HG02973 (cell line): ENCODE data around the gene FKBP5.
"Not testable (repeated sequence)": the region's sequence is repeated elsewhere in the genome, so short reads cannot be mapped to it uniquely, and the experiment has no call there.

ENCODE experiments used
- ATAC-seq: cut with Tn5 transposase; IDR thresholded peaks from one replicate; pipeline ENCODE4 v1.9.1; 2021; ENCODE audit warnings: moderate library complexity; ENCODE audit not compliant: unreplicated experiment

Gene FKBP5

DNA sequence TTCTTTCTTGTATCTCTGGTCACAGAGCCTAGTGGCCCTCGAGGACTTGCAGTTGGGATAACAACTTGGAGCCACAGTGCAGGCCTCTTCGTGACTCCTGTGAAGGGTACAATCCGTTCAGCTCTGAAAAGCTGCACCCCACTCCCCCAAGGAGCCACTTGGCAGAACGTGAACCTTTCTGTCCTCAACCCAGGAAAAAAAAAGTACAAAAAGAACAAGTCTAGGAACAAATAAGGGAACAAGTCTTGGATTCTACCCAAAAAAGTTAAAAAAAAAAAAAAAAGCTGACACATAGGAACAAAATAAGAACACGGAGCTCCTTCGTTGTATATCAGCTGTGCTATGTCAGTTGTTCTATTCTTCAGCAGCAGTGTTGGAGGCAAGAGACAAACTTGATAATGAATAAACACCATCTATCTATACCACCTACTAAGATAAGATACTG lies 98.1 kb downstream of the FKBP5 start:
- ATAC-seq = no peak

DNA sequence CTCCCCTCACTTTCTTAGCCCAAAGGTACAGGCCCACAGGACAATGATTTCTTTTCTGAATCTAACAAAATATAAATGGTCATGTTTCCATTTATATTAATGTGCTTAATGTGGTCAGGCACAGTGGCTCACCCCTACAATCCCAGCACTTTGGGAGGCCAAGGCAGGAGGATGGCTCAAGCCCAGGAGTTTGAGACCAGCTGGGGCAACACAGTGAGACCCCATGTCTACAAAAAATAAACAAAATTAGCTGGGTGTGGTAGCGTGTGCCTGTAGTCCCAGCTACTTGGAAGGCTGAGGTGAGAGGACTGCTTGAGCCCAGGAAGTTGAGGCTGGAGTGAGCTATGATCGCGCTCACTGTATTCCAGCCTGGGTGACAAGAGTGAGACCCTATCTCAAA lies 98.8 kb downstream of the FKBP5 start:
- no peak for ATAC-seq

DNA sequence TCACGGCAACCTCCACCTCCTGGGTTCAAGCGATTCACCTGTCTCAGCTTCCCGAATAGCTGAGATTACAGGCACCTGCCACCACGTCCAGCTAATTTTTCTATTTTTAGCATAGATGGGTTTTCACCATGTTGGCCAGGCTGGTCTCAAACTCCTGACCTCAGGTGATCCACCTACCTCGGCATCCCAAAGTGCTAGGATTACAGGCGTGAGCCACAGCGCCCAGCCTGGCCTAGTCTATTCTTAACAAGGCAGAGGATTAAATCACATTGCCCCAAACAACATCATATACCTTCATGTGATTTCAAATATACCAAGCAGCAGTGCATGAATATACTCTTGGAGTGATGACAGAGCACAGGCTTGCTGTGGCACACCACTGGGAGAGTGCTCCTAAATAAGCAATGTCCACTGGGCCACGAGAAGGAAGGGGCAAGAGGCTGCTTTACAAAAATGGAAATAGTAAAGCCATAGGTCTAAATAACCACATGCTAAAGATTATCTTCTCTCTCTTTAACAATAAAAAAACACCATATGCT lies 99.4 kb downstream of the FKBP5 start:
- ATAC-seq = no peak

- ATAC-seq = no peak
These were observed 101.5 kb downstream of the FKBP5 start for GRCh38 chr6:35587167-35587566.

DNA sequence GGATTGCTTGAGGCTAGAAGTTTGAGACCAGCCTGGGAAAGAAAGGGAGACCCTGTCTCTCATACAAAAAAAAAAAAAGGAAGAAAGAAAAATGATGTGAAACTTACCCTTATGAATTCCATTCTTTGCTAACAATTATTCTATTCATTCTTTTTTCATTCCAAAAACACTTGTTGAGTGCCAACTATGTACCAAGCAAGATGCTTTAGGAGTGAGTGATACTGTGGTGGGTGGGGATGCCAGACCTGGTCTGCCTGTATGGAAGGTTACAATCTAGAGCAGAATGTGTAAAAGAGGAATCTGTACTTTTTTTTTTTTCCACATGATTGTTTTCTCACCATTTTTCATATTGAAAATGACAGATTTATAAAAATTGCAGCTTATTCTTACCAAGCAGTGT lies 102.2 kb downstream of the FKBP5 start:
- ATAC-seq = no peak

DNA sequence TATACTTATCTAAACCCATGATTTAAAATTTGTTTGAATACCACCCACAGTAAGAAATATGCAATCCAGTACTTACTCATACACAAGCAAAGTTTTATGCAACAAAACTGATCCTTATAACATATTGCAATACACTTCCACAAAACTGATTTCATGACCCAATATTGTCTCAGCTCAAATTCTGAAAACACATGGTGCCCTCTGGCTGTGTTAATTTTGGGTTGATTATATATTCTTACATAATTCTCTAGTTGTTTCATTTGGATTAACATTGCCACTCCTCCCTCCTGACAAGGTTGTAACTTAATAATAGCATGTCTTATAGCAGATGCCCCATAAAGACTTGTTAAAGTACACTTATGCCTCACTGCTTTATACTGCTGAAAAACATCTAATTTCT lies 103.1 kb downstream of the FKBP5 start:
- ATAC-seq = no peak

DNA sequence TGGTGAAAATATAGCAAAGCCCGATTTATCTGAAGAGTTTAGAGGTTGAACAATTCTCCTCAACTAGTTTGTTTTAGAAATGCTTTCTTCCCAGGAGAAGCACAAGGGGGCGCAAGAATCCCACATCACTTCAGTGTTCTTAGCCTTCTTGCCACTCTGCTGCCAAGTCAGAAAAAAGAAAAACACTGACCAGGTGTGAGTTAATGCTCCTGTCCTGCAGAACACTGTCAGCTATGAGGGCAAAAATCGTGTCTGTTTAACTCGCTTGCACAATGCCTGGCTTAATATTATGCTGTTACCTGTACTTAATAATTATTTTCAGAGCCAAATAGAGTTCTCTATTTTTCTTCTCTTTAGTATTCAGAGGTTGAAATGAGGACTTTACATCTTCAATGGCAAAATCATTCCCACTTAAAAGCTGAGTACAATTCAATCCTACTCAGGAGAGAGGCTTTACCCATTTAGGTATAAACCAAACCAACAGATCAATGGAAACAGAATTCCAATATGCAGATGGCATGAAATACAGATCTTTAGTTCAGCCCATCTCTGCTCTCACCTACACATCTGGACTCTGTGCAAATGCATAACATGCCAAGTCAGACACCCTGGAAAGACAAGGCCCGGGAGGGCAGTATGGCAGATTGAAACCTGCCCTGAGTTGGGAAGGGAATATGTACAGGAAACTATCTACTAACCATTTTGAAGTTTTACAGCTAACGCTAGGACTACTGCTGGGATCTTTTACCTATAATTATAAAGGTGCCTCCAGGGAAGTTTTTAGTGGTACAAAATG lies 104.6 kb downstream of the FKBP5 start:
- ATAC-seq = no peak

GRCh38 chr6:35582315-35582714 lies 106.4 kb downstream of the FKBP5 start:
- no peak for ATAC-seq

GRCh38 chr6:35581633-35582032 lies 107.1 kb downstream of the FKBP5 start:
- ATAC-seq = no peak

GRCh38 chr6:35580836-35581235 lies 107.9 kb downstream of the FKBP5 start:
- ATAC-seq = no peak

DNA sequence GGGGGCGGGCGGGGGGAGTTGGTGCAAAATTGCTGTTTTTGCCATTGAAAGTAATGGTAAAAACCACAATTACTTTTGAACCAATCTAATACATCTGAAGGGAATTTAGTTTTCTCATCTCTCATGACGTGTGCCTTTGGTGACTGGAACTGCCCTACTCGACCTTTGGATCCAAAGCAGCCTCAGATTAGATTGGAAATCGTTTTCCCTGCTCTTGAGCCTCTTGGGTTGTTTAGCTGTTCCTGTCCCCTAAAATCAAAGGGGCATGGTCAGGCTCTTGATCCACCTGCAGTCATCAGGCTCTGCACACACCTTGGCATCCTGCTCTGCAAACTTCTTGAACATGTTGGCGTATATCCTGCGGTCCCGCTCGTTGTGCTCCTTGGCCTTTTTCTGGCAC lies 112.0 kb downstream of the FKBP5 start:
- no peak for ATAC-seq

GRCh38 chr6:35573495-35574110 lies 115.1 kb downstream of the FKBP5 start:
- no peak for ATAC-seq

DNA sequence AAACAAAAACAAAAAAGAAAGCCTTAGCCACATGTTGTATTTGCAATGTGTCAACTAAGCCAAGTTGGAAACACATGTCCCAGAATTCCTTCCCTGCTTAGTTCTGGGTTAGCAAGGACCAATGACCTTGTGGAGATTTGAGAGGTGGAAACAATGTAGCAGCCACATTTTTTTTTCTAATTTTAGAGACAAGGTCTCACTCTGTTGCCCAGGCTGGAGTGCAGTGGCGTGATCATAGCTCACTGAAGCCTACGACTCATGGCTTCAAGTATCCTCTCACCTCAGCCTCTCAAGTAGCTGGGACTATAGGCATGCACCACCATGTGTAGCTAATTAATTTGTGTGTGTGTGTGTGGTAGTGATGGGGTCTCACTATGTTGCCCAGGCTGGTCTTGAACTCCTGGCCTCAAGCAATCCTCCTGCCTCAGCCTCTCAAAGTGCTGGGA lies 117.8 kb downstream of the FKBP5 start:
- ATAC-seq = not testable (repeated sequence)

- ATAC-seq = no peak
These were observed 119.7 kb downstream of the FKBP5 start for GRCh38 chr6:35569011-35569461.

- ATAC-seq = no peak
These were observed 121.9 kb downstream of the FKBP5 start for GRCh38 chr6:35566794-35567193.

DNA sequence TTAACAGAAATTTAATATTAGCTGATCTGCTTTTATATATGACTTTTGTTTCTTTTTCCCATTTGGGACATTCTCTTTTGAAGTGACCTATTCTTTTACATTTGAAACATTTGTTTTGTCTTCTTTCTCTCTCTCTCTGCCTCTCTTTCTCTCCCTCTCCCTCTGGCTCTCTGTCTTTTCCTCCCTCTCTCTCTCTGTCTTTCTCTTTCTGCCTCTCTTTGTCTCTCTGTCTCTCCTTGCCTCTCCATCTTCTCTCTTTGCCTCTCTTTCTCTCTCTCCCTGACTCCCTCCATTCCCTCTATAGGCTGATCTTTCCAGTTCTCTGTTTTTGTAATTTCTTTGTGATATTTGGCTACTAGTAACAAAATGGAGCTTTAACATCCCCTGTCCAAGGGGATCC lies 124.0 kb downstream of the FKBP5 start:
- no peak for ATAC-seq

DNA sequence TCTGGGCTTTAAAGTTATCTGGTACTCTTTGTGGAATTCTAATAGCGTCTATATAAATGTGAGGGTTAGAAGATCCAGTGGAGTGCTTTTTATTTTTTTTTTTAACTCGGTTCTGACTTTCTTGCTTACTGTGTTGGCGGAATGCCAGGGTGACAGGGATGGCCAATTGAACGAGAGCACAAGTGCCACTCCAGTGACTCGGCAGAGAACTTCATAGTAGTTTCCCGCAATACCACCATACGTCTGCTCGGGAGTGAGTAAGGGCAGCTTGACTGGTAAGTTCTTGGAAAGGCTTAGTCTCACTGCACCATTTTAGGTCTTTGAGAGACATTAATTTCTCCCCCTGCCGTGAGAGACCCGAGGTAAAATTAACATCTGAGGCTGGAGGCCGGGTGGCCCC lies 126.7 kb downstream of the FKBP5 start:
- ATAC-seq = no peak

GRCh38 chr6:35561113-35561512 lies 127.6 kb downstream of the FKBP5 start:
- no peak for ATAC-seq

DNA sequence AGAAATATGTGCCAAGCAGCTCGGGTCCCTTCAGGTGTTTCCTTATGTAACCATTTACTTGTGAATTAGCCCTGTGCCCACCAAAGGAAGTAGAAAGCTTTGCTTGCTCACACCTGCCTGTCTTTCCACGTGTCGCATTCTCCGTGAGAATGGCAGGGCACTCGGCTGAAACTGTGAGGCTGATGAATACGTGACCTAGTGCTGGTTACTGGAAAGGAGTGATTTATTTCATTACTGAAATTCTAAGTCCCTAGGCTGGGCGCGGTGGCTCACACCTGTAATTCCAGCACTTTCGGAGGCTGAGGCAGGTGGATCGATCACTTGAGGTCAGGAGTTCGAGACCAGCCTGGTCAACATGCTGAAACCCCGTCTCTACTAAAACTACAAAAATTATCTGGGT lies 130.1 kb downstream of the FKBP5 start:
- no peak for ATAC-seq

GRCh38 chr6:35557239-35557638 lies 131.5 kb downstream of the FKBP5 start:
- ATAC-seq = no peak

GRCh38 chr6:35554811-35555210 lies 133.9 kb downstream of the FKBP5 start:
- ATAC-seq = no peak

DNA sequence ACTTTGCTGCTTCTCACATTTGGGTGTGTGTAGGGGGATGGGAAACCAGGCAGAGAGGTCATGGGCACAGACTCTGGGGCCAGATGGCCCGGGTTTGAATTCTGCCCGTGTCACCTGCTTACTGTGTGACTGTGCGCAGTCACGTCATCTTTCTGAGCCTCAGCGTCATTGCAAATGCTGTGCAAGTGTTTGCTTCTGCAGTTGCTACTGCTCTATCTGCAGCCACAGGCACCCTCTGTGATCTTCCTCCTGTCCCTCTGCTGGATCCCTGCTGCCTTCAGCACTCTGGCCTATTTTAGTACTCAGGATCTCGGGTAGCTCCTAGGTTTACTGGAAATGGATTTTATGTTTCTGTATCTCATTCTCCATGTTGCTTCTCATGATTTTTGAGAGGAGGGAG lies 135.4 kb downstream of the FKBP5 start:
- ATAC-seq = no peak
